Heart right ventricle (tissue), 16 donors: ENCODE measurements around the gene GP9. TPM values are rescaled to one million over a fixed set of nuclear protein-coding genes. Genes with fewer than 3 reads are reported as not detected.
"Not testable (repeated sequence)": the region's sequence is repeated elsewhere in the genome, so short reads cannot be mapped to it uniquely, and the experiment has no call there.

Source experiments
- ATAC-seq, 8 donors: fragments of 200-7000 bp; cut with Tn5 transposase; one replicate each; pipeline ENCODE4 v1.9.1; 2020; ENCODE audit warnings: mild to moderate bottlenecking in 8 of 8, moderate library complexity in 8 of 8, moderate number of reproducible peaks in 1 of 8
- DNase-seq, 2 donors: peaks; one replicate each; pipeline ENCODE4 v3.0.0-alpha.2; 2020
- H3K27ac ChIP-seq, 10 donors: fragments of 200-600 bp; sonication (generic) in 2 of 10; one replicate each; pipeline versions ENCODE4 v1.5.0 to v1.8.0; 2020 to 2022; ENCODE audit warnings: mild to moderate bottlenecking in 3 of 10
- H3K27me3 ChIP-seq, 7 donors: fragments of 200-600 bp; one replicate each; pipeline ENCODE4 v1.8.0; 2021 to 2022; ENCODE audit warnings: mild to moderate bottlenecking in 2 of 7
- H3K36me3 ChIP-seq, 9 donors: fragments of 200-600 bp; sonication (generic) in 1 of 9; one replicate each; pipeline versions ENCODE4 v1.5.0 to v1.8.0; 2020 to 2022; ENCODE audit warnings: mild to moderate bottlenecking in 2 of 9
- H3K4me1 ChIP-seq, 9 donors: fragments of 200-600 bp; sonication (generic) in 1 of 9; one replicate each; pipeline versions ENCODE4 v1.5.0 to v1.8.0; 2020 to 2022; ENCODE audit warnings: mild to moderate bottlenecking in 4 of 9
- H3K4me3 ChIP-seq, 10 donors: fragments of 200-600 bp; sonication (generic) in 2 of 10; one replicate each; pipeline versions ENCODE4 v1.5.0 to v1.8.0; 2020 to 2022; ENCODE audit warnings: mild to moderate bottlenecking in 7 of 10, moderate library complexity in 2 of 10
- H3K9me3 ChIP-seq, 11 donors: fragments of 200-600 bp in 10 of 11; sonication (generic) in 2 of 11; one replicate each; pipeline versions ENCODE4 v1.5.0 to v1.8.0; 2013 to 2022; ENCODE audit warnings: mild to moderate bottlenecking in 2 of 11, control low read depth in 1 of 11, moderate library complexity in 1 of 11
- CTCF ChIP-seq, 9 donors: fragments of 200-600 bp; sonication (generic) in 2 of 9; IDR thresholded peaks; one replicate each; pipeline versions ENCODE4 v1.5.0 to v1.8.0; 2021 to 2022; ENCODE audit warnings: antibody characterized with exemption in 9 of 9, mild to moderate bottlenecking in 5 of 9, moderate library complexity in 1 of 9
- WGBS, 2 donors: extraction: QIAGEN DNeasy Blood & Tissue Kit; methylation state at CpG; one replicate each; pipeline ENCODE4 v1.1.7; 2013; ENCODE audit warnings: inconsistent platforms in 1 of 2; 5-methylcytosine and 5-hydroxymethylcytosine counted together
- intact Hi-C, 10 donors: fragments of 100-400 bp; cut with DNase I; formaldehyde crosslinking; loops; one replicate each; pipeline versions ENCODE4 v1.11.1 to v1.14.2; 2022
- polyA plus RNA-seq, 2 donors: library from polyadenylated mRNA; stranded (reverse); fragments of 200-250 nt; gene quantifications; one replicate each; pipeline ENCODE4 v1.2.3, GENCODE V29; 2013
- total RNA-seq, 10 donors: library from RNA; stranded (reverse); fragmentation: NEBNext Ultra II Directional in 3 of 10; extraction: Animal tissue kit (Norgen Biotek cat#: 25700) in 3 of 10; gene quantifications; one replicate each; pipeline versions ENCODE4 v1.2.1 to v1.2.4, GENCODE V29; 2021 to 2023
- donor health status: Arrhythmogenic right ventricular cardiomyopathy.
- donor health status: ischemic (EF 13 %, LVEDD 7.1; RV severe dilation, severe dysfunction).
- donor health status: healthy with polysubstance abuse.
- donor health status: DM: no; HTN: yes; CAD: no.
- donor health status: DM: no; HTN: no; CAD: no.
- donor health status: ischemic (EF 25% LVEDD 6.9; RV normal size, moderate dysfunction).
- donor health status: ischemic (EF 25% LVEDD 5.7; RV mildly dilated, moderate dysfunction).
- donor health status: healthy.
- donor health status: DM: yes; HTN: yes; CAD: no.
- donor health status: Ischemic cardiomyopathy.
- donor health status: ischemic (EF 35%, LVEDD 5.7; RV mildly dilated, moderate dysfunction).
- donor health status: nonischemic (EF 11% LVEDD 7.7; RV severe dilation, severe dysfunction).
- donor health status: DM: yes; HTN: yes; CAD: no.
- donor health status: PGD.
- donor health status: ischemic (EF 29% LVEDD 5.4; RV normal size, mild dysfunction).
- donor health status: nonischemic (EF 23%, LVEDD 6.1; RV moderate dilation, normal function).

Gene GP9
- total and polyA plus RNA-seq, 12 donors = 0.13 TPM; not detected in 11

GRCh38 chr3:129063841-129064482 lies 3.4 kb downstream of the GP9 start:
- intact Hi-C loops = no loop called here
- no peak for ATAC-seq
- H3K36me3 ChIP-seq = no peaks in the 10 kb centered on the region
- no peak for DNase-seq
- WGBS, 2 donors = 91 to 93% methylated on average over 15 of the region's 15 CpGs
- H3K4me3 ChIP-seq = no peak overlapping the region
- no peaks in the 10 kb centered on the region for H3K9me3 ChIP-seq
- peaks cover 0 to 27% (median 8%) of the 10 kb centered on the region in 9 donors for H3K4me1 ChIP-seq
- no peak for TF ChIP-seq CTCF (IDR thresholded peaks at IDR 0.05)
- no peaks in the 10 kb centered on the region for H3K27me3 ChIP-seq
- H3K27ac ChIP-seq = no peak overlapping the region

GRCh38 chr3:129065016-129065719 lies 4.6 kb downstream of the GP9 start:
- no peak for TF ChIP-seq CTCF (IDR thresholded peaks at IDR 0.05)
- peaks cover 0 to 18% (median 8%) of the 10 kb centered on the region in 9 donors for H3K4me1 ChIP-seq
- peaks cover 0 to 4% (median 0%) of the 10 kb centered on the region in 11 donors for H3K9me3 ChIP-seq
- no peaks in the 10 kb centered on the region for H3K36me3 ChIP-seq
- H3K27ac ChIP-seq = no peak overlapping the region
- WGBS, 2 donors = 89% methylated on average over 14 of the region's 14 CpGs
- H3K4me3 ChIP-seq = no peak overlapping the region
- no peak for ATAC-seq
- H3K27me3 ChIP-seq = no peaks in the 10 kb centered on the region
- intact Hi-C loops = no loop called here
- no peak for DNase-seq

GRCh38 chr3:129065720-129066073 lies 5.1 kb downstream of the GP9 start:
- Histone ChIP-seq H3K27me3 (no peaks in the 10 kb centered on the region), H3K4me3 (no peak overlapping the region), H3K36me3 (no peaks in the 10 kb centered on the region), H3K4me1 (peaks cover 0 to 13% (median 7%) of the 10 kb centered on the region in 9 donors), H3K9me3 (peaks cover 0 to 4% (median 0%) of the 10 kb centered on the region in 11 donors), H3K27ac (no peak overlapping the region)
- intact Hi-C loops = no loop called here
- no peak for TF ChIP-seq CTCF (IDR thresholded peaks at IDR 0.05)
- no peak for DNase-seq
- WGBS, 2 donors = 80 to 85% methylated on average over 4 of the region's 4 CpGs
- no peak for ATAC-seq

GRCh38 chr3:129067719-129068118 lies 7.1 kb downstream of the GP9 start:
- H3K36me3 ChIP-seq, DNase-seq, ATAC-seq, intact Hi-C loops, H3K27me3 ChIP-seq, H3K9me3 ChIP-seq, H3K27ac ChIP-seq, H3K4me3 ChIP-seq: not testable (repeated sequence)
- 85 to 94% methylated on average over 7 of the region's 7 CpGs for WGBS, 2 donors
- H3K4me1 ChIP-seq = peaks cover 0 to 12% (median 7%) of the 10 kb centered on the region in 9 donors
